CMK (cell line): ENCODE results near the gene CPXM1.

ENCODE experiments used
- DNase-seq: peaks from one replicate; pipeline ENCODE4 v3.0.0-alpha.2; 2010; ENCODE audit warnings: low read depth

The CPXM1 gene

GRCh38 chr20:2763186-2763585 lies 37.2 kb downstream of the CPXM1 start:
- no peak for DNase-seq

GRCh38 chr20:2762578-2763131 lies 37.8 kb downstream of the CPXM1 start:
- no peak for DNase-seq

- no peak for DNase-seq
Observed at GRCh38 chr20:2761885-2762284, 38.5 kb downstream of the CPXM1 start.

GRCh38 chr20:2760952-2761305 lies 39.5 kb downstream of the CPXM1 start:
- no peak for DNase-seq

GRCh38 chr20:2760297-2760951 lies 40.0 kb downstream of the CPXM1 start:
- no peak for DNase-seq

- DNase-seq: no peak
Observed at GRCh38 chr20:2759603-2760296, 40.7 kb downstream of the CPXM1 start.

DNA sequence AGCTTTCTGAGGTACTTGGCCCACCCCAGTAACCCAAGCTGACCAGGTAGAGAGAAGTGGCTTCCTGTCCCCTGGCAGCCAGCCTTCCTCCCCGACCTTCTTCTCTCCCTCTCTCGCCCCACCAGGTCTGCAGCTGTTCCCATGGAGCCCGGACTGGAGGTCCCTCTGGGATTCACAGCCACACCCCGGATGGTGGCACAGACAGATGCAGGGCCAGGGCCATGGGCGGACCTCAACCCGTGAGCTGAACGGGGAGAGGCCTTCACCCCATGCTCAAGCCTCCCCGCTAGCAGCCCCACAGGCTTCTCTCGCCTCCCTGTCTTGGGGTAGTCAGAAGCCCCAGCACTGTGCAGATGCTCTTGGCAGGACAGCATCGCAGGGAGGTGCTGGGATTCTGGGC lies 41.3 kb downstream of the CPXM1 start:
- DNase-seq: no peak

- DNase-seq: no peak
Observed at GRCh38 chr20:2757969-2758368, 42.5 kb downstream of the CPXM1 start.

DNA sequence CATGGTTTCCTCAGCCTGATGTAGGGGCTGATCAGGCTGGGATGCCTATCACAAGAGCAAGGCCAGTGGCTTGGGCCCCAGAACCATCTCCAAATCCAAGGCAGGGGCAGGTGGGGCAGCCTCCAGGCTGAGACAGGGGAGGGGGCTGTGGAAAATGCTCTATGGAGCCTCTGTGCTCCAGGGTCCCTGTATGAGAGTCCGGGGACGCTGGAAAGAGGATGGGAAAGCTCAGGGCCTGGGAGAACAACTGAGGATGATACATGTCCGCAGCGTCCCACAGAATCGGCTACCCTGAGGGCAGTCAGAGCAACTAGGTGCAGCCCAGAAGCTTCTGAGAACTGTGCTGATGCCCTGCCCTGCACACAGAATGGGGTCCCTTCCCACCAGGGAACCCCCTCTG lies 43.4 kb downstream of the CPXM1 start:
- no peak for DNase-seq

- DNase-seq: peak; percentile 55
Observed at GRCh38 chr20:2756056-2756611, 44.3 kb downstream of the CPXM1 start.

- DNase-seq: no peak
Observed at GRCh38 chr20:2755451-2756055, 44.9 kb downstream of the CPXM1 start.

DNA sequence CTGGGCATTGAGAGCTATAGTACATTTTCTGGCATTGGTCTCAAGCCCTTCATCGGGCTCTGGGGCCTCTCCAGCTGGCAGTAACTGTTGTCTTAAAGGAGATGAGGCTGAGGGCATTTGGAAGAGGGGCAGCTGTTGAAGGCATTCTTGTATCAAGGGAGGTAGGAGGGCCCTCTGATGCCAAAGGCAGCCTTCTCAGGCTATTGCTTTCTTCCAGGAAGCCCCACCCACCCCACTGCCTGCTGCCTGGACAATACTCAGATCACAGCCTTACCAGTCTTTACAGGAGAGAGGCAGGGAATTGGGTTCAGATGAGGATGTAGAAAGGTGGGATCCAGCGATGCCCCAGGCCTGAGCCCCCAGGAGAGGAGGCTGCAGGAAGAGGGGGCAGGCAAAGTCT lies 46.0 kb downstream of the CPXM1 start:
- DNase-seq: no peak

GRCh38 chr20:2753461-2754040 lies 46.9 kb downstream of the CPXM1 start:
- DNase-seq: no peak

GRCh38 chr20:2752567-2753460 lies 47.6 kb downstream of the CPXM1 start:
- peak; percentile 49 for DNase-seq

GRCh38 chr20:2751878-2752566 lies 48.4 kb downstream of the CPXM1 start:
- no peak for DNase-seq

DNA sequence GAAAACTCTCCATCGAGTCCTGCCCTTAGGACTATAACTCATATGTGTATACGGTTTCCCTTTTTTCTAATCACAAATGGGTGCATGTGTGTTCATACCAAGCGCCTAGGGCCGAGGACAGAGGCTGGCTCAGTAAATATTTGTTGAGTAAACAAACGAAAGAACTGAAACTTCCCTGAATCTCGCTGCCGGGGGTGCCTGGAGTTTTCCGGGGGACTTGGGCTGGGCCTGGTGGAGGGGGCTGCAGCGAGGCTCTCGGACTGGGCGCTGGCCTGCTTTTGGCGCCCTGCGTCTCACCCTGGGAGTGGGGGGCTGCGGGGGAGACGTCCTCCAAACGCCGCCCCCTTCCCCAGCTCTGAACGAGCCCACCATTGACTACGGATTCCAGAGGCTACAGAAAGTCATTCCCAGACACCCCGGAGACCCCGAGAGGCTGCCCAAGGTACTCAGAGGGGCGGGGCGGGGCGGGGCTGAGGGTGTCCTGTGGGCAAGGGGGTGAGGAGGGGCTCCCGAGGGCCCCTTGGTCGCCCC lies 49.0 kb downstream of the CPXM1 start:
- DNase-seq: no peak

DNA sequence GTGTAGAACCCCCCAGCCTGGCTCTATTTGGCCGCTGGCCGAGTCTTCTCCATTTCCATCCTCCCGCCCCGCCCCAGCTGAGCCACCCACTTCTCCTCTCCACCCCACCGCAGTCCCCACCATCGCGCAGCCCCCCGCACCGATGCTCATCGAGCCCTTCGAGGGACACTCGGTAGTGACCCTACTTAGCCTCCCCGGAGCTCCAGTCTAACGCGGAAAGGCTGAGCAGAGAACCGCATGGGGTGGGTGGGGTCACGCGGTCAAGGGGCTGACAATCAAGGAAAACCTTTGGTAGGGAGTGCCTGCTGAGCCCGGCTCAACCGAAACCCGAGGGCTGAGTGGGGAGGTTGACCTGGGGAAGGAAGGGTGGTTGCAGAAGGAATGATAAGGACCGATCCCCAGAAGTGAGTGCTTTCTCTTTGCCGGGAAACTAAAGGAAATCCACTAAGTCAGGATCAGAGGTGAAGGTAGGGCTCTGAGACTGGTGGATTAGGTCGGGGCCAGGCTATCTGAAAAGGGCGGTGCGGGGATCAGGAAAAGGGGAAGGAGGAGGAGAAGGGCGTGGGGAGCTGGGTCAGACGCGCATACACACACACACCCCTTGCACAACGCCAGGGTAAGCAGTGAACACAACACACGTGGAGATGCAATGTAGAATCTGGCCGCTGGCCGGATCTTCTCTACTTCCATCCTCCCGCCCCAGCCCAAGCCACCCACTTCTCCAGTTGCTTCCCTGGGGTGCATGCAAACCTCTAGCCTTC lies 49.8 kb downstream of the CPXM1 start:
- peak; percentile 48 for DNase-seq

GRCh38 chr20:2749951-2750490 lies 50.4 kb downstream of the CPXM1 start:
- DNase-seq: no peak

- no peak for DNase-seq
Observed at GRCh38 chr20:2749343-2749950, 51.0 kb downstream of the CPXM1 start.
